Peyer's patch (tissue), 4 donors: ENCODE measurements around the gene NEK6. TPM values are rescaled to one million over a fixed set of nuclear protein-coding genes. Genes with fewer than 3 reads are reported as not detected.

Experiments used
- DNase-seq, 3 donors: peaks; one replicate each; pipeline ENCODE4 v3.0.0-alpha.2; 2017 to 2019
- H3K27ac ChIP-seq, 4 donors: fragments of 200-600 bp; sonication (generic); one replicate each; pipeline ENCODE4 v1.5.1; 2016 to 2019
- H3K27me3 ChIP-seq, 2 donors: fragments of 200-600 bp; sonication (generic); one replicate each; pipeline ENCODE4 v1.5.1; 2019
- H3K36me3 ChIP-seq, 3 donors: fragments of 200-600 bp; sonication (generic); one replicate each; pipeline ENCODE4 v1.5.1; 2016 to 2019
- H3K4me1 ChIP-seq, 4 donors: fragments of 200-600 bp; sonication (generic); one replicate each; pipeline ENCODE4 v1.5.1; 2016 to 2019
- H3K4me3 ChIP-seq, 4 donors: fragments of 200-600 bp; sonication (generic); 1 replicate in 3 of 4; 2 replicates in 1 of 4; pipeline ENCODE4 v1.5.1; 2016 to 2019; ENCODE audit warnings: mild to moderate bottlenecking in 1 of 4
- H3K9me3 ChIP-seq, 4 donors: fragments of 200-600 bp; sonication (generic); one replicate each; pipeline ENCODE4 v1.5.1; 2016 to 2019; ENCODE audit warnings: mild to moderate bottlenecking in 1 of 4
- POLR2A ChIP-seq, 2 donors: fragments of 450-650 bp; IDR thresholded peaks; one replicate each; pipeline ENCODE4 v1.5.1; 2017; ENCODE audit warnings: antibody characterized with exemption in 2 of 2, mild to moderate bottlenecking in 2 of 2, moderate library complexity in 2 of 2
- total RNA-seq, 4 donors: library from RNA; depleted of rRNA; stranded (reverse); fragments of >200 nt; gene quantifications; one replicate each; pipeline ENCODE4 v1.1.0, GENCODE V29; 2016
- TF ChIP-seq, protein P1 (sequence below), 6 experiments: fragments of 450-650 bp in 4 of 6; fragments of 200-600 bp in 2 of 6; sonication (generic) in 1 of 6; IDR thresholded peaks; one replicate each; pipeline ENCODE4 v1.5.1; 2017 to 2019; ENCODE audit warnings: antibody characterized with exemption in 6 of 6, mild to moderate bottlenecking in 3 of 6, moderate library complexity in 1 of 6

The NEK6 gene
- total RNA-seq, 4 donors from 2014 or later = 38.4 to 77.6 (median 46.9) TPM

DNA sequence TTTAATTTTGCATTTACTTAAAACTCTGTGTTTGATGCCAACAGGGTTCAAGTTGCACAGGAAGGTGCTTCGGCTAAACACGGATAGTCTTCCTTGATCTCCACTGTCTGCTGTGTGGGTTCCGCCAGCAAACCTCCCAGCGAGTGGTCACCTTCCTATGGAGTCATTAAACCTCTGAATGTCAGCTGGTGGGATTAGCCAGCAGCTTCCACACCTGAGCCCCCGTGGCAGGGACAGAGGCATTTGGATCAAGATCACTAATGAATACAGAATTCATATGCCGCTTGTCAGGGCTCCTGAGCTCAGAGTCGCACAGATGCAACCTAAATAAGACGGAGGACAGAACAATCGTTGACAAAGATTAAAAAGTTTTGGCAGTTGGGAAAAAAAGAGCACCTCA, 118.0 kb downstream of the NEK6 start:
- no peaks in the 10 kb centered on the region for H3K27me3 ChIP-seq
- H3K9me3 ChIP-seq = no peaks in the 10 kb centered on the region
- H3K4me3 ChIP-seq = no peak overlapping the region
- DNase-seq = no peak
- no peak overlapping the region for H3K27ac ChIP-seq
- TF ChIP-seq, protein P1, sequence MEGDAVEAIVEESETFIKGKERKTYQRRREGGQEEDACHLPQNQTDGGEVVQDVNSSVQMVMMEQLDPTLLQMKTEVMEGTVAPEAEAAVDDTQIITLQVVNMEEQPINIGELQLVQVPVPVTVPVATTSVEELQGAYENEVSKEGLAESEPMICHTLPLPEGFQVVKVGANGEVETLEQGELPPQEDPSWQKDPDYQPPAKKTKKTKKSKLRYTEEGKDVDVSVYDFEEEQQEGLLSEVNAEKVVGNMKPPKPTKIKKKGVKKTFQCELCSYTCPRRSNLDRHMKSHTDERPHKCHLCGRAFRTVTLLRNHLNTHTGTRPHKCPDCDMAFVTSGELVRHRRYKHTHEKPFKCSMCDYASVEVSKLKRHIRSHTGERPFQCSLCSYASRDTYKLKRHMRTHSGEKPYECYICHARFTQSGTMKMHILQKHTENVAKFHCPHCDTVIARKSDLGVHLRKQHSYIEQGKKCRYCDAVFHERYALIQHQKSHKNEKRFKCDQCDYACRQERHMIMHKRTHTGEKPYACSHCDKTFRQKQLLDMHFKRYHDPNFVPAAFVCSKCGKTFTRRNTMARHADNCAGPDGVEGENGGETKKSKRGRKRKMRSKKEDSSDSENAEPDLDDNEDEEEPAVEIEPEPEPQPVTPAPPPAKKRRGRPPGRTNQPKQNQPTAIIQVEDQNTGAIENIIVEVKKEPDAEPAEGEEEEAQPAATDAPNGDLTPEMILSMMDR (IDR thresholded peaks at IDR 0.05) = no peak
- TF ChIP-seq POLR2A (IDR thresholded peaks at IDR 0.05) = no peak
- peaks cover 0 to 7% (median 0%) of the 10 kb centered on the region in 4 donors for H3K4me1 ChIP-seq
- peaks cover 0 to 12% (median 0%) of the 10 kb centered on the region in 3 donors for H3K36me3 ChIP-seq

DNA sequence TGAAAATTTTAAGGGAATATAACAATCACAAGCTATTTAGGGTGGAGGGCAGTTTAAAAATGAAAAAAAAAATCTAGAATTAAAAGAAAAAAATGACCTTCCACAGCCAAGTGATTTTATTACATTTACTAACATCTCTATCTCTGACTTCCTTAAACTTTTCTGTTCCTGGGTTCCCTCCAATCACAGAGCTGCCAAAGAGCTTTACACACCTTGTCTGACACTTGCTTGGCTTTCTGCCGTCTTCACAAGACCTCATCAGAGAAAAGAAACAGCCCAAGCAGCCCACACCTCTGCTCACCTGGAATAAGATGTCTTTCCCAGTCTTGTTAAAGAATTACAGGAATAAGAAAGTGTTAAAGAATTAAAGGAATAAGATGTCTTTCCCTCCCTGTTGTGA, 118.6 kb downstream of the NEK6 start:
- DNase-seq = no peak
- Histone ChIP-seq H3K4me1 (peaks cover 0 to 7% (median 0%) of the 10 kb centered on the region in 4 donors), H3K4me3 (no peak overlapping the region), H3K27me3 (no peaks in the 10 kb centered on the region), H3K36me3 (peaks cover 0 to 13% (median 0%) of the 10 kb centered on the region in 3 donors), H3K9me3 (no peaks in the 10 kb centered on the region), H3K27ac (no peak overlapping the region)
- TF ChIP-seq, protein P1 (IDR thresholded peaks at IDR 0.05) = no peak
- no peak for TF ChIP-seq POLR2A (IDR thresholded peaks at IDR 0.05)

DNA sequence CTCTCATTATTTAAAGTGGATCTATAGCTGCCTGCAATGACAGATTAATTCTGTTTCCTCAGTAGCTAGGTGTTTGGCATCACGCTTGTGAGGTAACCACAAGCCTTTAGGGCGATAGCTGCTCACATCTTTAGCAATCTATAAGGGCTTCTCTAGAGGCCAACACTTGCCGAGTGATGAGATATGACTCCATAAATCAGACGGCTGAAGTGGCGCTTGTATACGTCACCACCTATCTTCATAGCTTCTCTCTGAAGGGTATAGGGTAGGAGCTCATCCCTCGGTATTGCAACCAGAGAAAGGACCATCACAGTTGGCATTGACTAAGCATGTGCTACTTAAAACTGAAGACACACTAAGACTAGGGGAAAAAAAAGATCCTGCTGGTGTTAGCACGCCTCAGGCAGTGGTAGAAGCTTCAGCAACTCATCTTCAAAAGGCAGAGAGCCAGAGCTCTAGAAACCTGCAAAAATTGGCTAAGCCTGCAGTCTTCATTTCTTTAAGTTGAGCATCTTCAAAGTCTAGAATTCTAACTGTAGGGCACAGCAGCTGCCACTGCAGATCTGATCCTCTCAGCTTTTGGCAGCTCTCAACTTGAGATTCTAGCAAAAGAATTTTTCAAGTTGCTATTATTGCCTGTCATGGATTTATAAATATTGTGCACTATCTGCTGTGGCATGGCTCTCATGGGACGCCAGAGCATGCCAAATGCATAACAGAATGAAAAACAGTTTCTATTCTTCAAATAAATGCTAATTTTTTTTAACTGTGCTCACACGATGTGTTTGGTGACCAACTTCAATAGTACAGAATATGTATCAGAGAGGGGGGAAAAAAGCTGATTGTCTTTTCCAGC, 120.0 kb downstream of the NEK6 start:
- peaks cover 0 to 7% (median 0%) of the 10 kb centered on the region in 4 donors for H3K4me1 ChIP-seq
- H3K9me3 ChIP-seq = no peaks in the 10 kb centered on the region
- H3K27me3 ChIP-seq = no peaks in the 10 kb centered on the region
- peaks cover 0 to 18% (median 0%) of the 10 kb centered on the region in 3 donors for H3K36me3 ChIP-seq
- DNase-seq = no peak
- no peak overlapping the region for H3K27ac ChIP-seq
- TF ChIP-seq, protein P1 (IDR thresholded peaks at IDR 0.05) = no peak
- TF ChIP-seq POLR2A (IDR thresholded peaks at IDR 0.05) = no peak
- H3K4me3 ChIP-seq = no peak overlapping the region

DNA sequence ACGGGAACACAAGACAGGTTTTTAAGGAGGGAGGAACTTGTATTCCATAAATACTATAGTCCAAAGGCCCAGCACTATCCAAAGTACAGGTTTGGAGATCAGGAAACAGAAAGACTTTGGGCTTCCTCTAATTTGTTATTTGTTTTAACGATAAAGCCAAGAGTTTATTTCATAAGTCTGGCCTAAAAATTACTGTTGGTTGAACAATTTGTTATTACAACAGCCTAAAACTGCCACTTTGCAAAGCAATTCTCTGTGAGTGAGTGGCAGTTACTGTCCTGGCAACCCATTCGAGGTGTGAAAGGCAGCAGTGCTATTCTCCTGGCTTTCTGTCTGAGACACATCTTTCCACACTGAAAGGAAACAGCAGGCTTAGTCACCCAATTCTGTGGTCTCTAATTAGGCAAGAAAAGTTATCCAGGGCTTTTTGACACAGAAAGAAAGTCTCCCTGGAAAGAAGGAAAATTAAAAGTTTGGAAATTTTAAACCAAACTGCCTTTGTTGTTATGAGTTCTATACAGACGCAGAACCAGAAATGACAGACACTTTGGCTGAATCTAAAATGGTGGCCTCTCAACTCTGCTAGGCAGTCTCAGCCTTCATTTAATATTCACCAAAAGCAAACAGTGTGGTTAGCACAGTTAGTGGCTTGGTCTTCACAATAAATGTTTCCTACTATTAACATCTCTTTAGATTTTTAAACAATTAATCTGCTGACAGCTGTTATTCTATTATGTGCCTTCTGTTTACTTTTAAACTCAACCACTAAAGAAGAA, 123.6 kb downstream of the NEK6 start:
- no peaks in the 10 kb centered on the region for H3K9me3 ChIP-seq
- H3K4me1 ChIP-seq = peaks cover 0 to 15% (median 0%) of the 10 kb centered on the region in 4 donors
- H3K36me3 ChIP-seq = peaks cover 0 to 23% (median 0%) of the 10 kb centered on the region in 3 donors
- H3K27me3 ChIP-seq = no peaks in the 10 kb centered on the region
- no peak overlapping the region for H3K4me3 ChIP-seq
- DNase-seq = no peak
- TF ChIP-seq, protein P1 (IDR thresholded peaks at IDR 0.05) = no peak
- no peak for TF ChIP-seq POLR2A (IDR thresholded peaks at IDR 0.05)
- no peak overlapping the region for H3K27ac ChIP-seq

DNA sequence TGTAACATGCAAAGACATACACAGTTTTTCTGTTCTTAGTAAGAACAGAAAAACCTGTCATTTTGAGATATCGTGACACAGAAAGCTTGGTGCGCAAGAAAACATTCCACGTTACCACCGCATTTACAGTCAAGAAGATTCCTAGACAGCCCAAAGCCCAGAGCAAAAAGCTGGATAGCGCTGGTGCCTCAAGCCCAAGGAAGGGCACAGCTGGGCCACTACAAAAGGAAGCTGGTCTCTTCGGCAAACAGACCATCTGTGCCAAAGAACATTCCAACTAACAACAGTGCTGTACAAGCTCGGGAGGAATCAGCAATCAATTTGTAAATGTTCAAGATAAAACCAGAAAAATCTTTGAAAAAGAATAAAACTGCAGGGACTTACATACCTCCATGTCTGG, 126.5 kb downstream of the NEK6 start:
- TF ChIP-seq, protein P1 (IDR thresholded peaks at IDR 0.05) = no peak
- TF ChIP-seq POLR2A (IDR thresholded peaks at IDR 0.05) = no peak
- Histone ChIP-seq H3K9me3 (no peaks in the 10 kb centered on the region), H3K27ac (no peak overlapping the region), H3K4me1 (peaks cover 0 to 28% (median 0%) of the 10 kb centered on the region in 4 donors), H3K36me3 (peaks cover 0 to 23% (median 0%) of the 10 kb centered on the region in 3 donors), H3K4me3 (no peak overlapping the region), H3K27me3 (no peaks in the 10 kb centered on the region)
- no peak for DNase-seq
